Sigmoid colon (tissue), 4 donors: ENCODE data around the gene AP2S1.

Experiments used
- CTCF ChIP-seq, 4 experiments: fragments of 450-650 bp in 3 of 4; fragments of 200-600 bp in 1 of 4; IDR thresholded peaks; one replicate each; pipeline ENCODE4 v1.5.1; 2016 to 2019; ENCODE audit warnings: antibody characterized with exemption in 4 of 4, mild to moderate bottlenecking in 3 of 4, moderate library complexity in 2 of 4
- POLR2A ChIP-seq, 2 donors: fragments of 450-650 bp; IDR thresholded peaks; one replicate each; pipeline ENCODE4 v1.6.1; 2016; ENCODE audit warnings: antibody characterized with exemption in 2 of 2, mild to moderate bottlenecking in 2 of 2, moderate library complexity in 2 of 2
- POLR2AphosphoS5 ChIP-seq, 4 donors: sonication (generic); formaldehyde crosslinking; IDR thresholded peaks; one replicate each; pipeline ENCODE4 v1.6.1; 2017; ENCODE audit warnings: antibody characterized with exemption in 4 of 4

DNA sequence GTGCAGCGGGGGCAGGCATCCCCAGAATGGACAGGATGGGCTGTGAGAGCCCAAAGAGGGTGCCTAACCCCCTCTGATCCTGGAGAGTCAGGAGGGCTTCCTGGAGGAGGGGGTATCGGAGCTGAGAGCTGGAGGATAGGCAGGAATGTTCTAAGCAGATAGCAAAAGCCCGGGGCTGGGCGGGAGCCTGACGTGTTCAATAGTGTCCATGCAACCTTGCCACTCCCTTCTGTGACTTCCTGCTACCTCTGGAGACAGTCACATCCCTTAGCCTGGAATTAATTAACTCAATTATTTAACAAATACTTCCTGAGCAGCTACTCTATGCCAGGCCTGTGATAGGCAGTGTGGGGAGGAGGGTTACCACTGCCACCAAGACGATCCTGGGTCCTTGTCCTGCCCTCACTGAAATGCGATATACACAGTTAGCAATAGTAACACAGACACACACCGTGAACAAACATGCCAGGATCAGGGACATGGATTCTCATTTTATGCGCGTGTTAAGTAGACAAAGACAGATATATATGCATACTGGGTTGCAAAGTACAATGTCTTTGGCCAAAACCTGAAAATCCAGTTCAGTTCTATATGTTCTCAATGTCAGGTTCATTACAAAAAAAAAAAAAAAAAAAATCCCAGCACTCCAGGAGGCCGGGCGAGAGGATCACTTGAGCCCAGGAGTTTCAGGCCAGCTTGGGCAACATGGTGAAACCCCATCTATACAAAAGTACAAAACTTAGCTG, 10.7 kb downstream of the AP2S1 start:
- no peak for TF ChIP-seq CTCF (IDR thresholded peaks at IDR 0.05)
- TF ChIP-seq POLR2A (IDR thresholded peaks at IDR 0.05), result no peak
- no peak for TF ChIP-seq POLR2AphosphoS5 (IDR thresholded peaks at IDR 0.05)
